ENCODE measurements around the gene CPSF4.

GRCh38 chr7:99392659-99393354, 45.9 kb upstream of the CPSF4 start:
- TF ChIP-seq POLR2A (IDR thresholded peaks at IDR 0.05; ENCODE audit: low read depth, low read length) (no peak), PAX5 (IDR thresholded peaks at IDR 0.05; ENCODE audit: insufficient read depth, low read length, severe bottlenecking) (no peak)
